HG02943 (cell line): ENCODE measurements around the gene LRRC23.
"Not testable (repeated sequence)": the region's sequence is repeated elsewhere in the genome, so short reads cannot be mapped to it uniquely, and the experiment has no call there.

Experiments
- ATAC-seq: cut with Tn5 transposase; IDR thresholded peaks from one replicate; pipeline ENCODE4 v1.9.1; 2021; ENCODE audit warnings: mild to moderate bottlenecking, low read depth, moderate library complexity; ENCODE audit not compliant: unreplicated experiment

LRRC23 gene

DNA sequence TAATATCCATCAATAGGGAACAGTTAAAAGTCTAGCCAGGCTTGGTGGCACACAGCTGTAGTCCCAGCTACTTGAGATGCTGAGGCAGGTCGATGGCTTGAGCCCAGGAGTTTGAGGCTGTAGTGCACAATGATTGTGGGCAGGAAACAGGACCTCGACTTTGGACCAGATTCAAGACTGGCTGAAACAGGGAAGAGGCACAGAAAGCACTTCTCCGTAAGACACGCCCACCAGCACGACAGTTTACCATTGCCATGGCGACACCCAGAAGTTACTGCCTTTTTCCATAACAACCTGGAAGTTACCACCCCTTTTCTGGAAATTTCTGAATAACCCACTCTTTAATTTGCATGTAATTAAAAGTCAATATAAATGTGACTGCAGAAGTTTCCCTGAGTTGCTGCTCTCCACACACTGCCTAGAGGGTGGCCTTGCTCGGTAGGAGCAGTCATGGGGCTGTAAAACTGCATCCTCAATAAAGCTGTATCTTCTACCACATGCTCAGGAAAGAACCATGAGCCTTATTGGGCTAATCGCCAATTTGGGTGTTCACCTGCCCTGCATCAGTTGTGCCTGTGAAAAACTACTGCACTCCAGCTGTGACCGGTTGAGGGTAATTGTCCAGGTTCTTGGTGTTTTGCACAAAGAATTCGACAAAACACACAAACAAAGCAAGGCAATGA lies 4.6 kb upstream of the LRRC23 start:
- no peak for ATAC-seq

DNA sequence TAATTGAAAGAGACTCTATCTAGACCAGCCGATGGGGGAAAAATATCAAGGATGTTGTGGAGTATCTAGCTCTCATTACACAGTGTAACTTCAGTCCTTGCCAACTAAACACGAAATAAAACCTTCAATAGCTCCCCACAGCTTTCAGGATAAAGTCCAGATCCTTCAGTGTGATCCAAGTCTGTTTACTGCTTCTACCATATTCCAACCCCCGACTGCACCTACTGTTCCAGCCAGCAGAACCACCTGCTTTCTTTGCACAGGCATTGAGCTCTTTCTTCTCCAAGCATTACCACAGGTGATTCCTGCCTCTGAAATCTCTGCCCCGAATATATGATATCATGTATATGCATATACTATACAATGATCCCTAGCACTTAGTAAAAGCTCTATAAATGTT lies 2.2 kb upstream of the LRRC23 start:
- no peak for ATAC-seq

DNA sequence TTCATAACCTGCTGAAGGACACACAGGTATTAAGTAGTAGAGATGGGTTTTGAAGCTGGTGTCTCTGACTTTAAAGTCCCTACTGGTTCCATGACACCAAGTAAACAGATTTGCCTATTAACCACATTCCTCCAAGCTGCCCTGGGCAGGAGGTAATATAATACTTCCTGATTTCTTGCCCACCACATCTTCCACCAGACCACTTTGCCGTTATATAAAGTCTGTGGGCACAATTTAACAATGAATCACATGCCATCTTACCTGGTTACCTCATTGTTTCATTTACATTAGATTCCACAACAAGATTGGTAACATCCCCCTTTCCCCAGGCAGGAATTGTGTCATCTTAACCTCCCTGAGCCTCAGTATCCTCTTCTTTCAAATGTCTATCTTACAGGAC lies 900 bp upstream of the LRRC23 start:
- ATAC-seq: no peak

DNA sequence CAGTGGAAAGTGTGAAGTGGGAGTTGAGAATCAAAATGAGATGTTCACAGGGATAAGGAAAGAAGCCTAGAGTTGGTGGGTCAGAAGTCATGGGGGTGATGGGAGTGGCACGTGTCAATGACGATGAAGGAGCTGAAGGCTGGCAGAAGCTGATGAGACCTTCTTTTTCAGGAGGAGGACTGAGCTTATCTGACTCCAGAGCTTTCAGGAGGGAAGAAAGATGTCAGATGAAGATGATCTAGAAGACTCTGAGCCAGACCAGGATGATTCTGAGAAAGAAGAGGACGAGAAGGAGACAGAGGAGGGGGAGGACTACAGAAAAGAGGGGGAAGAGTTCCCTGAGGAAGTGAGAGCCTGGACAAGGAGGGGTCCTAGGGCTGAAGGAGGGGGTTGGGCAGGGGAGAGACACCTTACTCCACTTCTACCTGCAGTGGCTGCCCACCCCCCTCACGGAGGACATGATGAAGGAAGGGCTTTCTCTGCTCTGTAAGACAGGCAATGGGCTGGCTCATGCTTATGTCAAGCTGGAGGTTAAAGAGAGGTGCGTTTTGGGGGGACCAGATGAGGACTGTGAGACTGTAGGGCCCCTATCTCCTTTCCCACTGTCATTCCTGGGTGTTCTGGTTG lies 905 bp downstream of the LRRC23 start:
- ATAC-seq: no peak

DNA sequence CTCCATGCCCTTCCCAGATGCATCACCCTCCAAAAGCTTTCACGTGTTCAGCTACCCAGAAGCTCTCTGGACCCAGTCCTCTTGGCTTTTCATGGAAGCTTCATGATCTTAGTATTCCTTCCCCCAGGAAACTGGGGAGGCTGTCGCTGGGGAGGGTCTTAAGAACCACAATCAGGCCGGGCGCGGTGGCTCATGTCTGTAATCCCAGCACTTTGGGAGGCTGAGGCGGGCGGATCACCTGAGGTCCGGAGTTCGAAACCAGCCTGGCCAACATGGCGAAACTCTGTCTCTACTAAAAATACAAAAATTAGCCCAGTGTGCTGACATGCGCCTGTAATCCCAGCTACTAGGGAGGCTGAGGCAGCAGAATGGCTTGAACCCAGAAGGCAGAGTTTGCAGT lies 3.5 kb downstream of the LRRC23 start:
- ATAC-seq: not testable (repeated sequence)

DNA sequence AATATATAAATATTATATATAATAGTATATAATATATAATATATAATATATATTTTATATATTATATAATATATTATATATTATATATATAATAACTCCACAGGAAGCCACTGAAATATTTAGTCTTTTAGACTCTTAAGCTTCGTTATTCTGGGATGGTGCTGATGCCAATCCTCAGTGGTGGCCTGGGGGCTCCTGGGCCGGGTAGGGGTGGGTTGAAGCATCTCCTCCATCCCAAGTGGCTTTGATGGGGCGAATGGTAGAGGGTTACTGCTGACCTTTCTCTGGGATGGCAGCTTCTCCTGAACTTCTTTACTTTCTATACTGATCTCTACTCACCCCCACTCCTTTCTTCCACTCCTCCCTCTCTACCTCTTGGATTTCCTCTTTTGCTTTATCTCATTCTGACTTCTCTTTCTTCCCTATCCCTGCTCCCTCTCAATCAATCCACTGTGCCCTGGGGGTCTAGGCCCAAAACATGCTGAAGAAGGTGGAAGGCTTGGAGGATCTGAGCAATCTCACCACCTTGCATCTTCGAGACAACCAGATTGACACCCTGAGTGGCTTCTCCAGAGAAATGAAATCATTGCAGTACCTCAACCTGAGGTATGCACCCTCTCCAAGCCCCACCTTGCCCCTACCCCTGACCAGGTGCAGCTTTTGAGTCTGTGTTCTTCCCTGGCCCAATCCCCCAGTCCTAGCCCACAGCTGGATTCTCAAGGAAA lies 5.0 kb downstream of the LRRC23 start:
- no peak for ATAC-seq

DNA sequence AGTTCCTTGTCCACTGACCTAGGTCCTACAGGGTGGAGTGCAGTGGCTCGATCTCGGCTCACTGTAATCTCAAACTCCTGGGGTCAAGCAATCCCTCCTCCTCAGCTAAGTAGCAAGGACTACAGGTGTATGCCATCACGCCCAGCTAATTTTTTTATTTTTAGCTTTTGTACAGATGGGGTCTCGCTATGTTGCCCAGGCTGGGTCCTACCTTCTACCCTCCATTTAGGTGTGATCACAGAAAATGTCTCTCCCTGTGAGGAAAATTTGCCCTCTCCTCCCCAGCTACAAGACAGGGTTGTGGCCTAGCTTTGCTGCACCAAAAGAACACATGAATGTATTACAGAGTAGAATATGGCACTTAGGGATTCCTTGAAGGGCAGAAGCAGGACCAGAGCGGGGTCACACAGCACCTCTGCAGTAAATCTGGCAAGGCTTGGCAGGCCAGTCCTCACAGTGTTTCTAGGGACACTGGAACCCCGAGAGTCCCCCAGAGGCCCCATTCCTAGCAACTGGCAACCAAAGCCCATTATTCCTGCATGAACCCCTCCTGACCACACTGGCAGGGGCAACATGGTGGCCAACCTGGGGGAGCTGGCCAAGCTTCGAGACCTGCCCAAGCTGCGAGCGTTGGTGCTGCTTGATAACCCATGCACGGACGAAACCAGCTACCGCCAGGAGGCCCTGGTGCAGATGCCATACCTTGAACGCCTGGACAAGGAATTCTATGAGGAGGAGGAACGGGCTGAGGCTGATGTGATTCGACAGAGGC lies 7.7 kb downstream of the LRRC23 start:
- no peak for ATAC-seq

DNA sequence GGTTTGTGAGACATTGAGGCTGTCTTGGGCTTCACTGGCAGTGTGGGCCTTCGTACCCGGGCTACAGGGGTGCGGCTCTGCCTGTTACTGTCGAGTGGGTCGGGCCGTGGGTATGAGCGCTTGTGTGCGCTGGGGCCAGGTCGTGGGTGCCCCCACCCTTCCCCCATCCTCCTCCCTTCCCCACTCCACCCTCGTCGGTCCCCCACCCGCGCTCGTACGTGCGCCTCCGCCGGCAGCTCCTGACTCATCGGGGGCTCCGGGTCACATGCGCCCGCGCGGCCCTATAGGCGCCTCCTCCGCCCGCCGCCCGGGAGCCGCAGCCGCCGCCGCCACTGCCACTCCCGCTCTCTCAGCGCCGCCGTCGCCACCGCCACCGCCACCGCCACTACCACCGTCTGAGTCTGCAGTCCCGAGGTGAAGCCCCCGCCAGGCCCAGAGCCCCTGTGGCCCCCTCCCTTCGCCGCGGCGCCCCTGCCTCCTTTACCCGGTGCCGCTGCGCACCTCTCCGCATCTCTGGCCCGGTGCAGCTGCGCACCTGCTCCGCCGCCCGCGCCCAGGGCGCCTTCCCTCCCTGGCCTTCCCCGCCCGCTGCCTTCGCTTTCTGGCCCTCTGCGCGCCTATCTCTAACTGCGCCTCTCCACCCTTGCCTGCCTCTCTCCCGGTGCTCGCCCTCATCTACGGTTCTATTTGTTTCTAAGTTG lies 9.8 kb downstream of the LRRC23 start, which contains the start of gene ENO2:
TSS of gene ENO2 (plus strand) at position 335 of the 701 bp plus-strand sequence. CDS start 1,253 bp downstream, outside the sequence.
- ATAC-seq: peak; percentile 56

DNA sequence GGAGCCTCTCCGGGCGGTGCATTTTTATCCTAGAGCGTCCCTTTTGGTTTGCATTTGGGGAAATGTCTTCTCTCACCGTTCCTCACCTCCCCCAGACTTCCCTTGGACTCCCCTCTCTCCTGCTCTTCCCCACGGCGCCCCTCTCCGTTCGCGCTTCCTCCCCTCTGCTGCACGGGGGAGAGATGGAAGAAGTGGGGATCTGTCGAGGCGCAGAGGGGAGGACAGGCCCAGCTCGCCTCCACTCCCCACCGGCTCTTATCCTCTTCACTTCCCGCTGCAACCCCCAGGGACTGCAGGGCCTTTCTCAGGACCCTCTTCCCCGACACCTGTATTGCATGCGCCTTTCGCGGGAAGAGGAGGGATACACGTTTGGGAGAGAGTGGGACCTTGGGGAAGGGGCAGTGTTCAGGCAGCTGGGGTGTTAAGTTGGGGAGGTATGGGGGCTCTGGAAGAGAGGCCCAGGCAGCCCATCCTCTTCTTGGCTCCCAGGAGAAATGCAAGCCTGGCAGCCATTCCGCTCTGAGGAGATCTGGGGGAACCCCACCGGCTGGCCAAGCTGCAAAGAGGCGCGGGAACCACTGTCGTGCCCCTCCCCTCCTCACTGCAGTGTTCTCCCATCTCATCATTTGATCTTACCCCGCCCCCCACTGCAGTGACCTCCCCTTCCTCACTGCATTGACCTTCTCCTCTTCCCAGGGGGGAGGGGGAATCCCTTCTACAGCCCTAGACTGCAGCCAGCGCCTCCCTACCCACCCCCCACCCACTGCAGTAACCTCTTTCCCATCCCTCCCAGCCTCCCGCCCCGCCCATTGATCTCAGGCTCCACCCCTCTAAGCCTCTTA lies 10.5 kb downstream of the LRRC23 start:
- ATAC-seq: peak; percentile 14

DNA sequence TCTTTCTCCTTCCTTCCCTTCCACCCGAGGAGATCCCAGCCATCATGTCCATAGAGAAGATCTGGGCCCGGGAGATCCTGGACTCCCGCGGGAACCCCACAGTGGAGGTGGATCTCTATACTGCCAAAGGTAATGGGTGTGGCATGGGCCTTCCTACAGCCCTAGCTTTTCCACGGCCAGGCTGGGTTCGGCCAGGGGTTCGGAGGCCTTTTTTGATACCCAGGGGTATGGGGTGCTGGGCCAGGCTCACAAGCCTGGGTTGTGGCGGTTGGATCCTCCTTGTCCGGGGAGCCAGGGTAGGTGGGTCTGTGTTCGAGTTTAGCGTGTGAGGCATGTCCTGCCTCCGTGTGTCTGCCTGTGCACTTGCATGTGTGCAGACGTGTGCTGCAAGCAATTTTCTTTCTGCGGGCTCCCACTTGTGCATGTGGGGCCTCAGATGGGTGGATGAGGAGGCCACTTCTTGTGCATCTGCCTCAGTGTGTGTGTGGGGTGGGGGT lies 11.2 kb downstream of the LRRC23 start:
- ATAC-seq: no peak

DNA sequence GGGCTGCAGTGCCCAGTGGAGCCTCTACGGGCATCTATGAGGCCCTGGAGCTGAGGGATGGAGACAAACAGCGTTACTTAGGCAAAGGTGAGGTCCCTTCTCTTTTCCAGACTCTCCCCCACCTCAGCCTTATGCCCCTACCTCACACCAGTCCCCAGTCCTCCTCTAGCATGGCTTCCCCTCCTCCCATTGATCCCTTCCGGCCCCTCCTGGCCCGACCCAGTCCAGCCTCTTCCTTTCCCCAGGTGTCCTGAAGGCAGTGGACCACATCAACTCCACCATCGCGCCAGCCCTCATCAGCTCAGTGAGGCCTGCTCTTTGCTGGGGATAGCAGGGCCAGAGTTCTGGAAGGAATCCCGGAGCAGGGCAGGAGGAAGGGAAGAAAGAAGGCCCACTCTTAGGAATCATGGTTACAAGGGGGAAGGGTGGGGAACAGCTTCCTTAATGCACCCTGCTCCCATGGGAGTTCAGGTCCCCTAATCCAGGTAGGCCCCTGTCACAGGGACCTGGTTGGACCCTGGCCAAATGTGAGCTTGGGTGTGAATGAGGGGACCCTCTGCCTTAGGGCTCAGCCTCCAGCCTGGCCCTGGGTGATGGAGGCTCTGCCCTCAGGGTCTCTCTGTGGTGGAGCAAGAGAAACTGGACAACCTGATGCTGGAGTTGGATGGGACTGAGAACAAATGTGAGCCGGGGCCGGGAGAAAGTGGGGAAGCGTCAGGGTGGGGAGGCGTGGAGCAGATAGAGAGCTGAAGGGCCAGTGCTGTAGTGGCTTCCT lies 12.0 kb downstream of the LRRC23 start:
- ATAC-seq: no peak

DNA sequence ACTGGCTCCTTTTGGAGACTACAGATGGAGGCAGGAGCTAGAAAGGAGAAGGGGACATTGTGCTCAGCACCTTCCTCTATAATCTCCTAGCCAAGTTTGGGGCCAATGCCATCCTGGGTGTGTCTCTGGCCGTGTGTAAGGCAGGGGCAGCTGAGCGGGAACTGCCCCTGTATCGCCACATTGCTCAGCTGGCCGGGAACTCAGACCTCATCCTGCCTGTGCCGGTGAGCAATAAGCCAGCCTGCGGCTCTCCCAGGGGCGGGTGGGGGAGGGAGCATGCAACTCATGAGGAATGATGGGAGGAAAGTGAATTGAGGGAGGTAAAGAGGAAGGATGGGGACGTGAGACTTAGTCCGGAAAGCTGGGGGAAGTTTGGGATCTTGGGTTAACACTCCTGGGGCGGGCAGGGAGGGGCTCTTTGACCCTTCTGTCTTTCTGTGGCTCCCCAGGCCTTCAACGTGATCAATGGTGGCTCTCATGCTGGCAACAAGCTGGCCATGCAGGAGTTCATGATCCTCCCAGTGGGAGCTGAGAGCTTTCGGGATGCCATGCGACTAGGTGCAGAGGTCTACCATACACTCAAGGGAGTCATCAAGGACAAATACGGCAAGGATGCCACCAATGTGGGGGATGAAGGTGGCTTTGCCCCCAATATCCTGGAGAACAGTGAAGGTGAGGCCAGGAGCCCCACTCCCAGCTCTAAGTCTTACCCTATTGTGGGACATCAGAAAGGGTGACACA lies 13.0 kb downstream of the LRRC23 start:
- no peak for ATAC-seq

DNA sequence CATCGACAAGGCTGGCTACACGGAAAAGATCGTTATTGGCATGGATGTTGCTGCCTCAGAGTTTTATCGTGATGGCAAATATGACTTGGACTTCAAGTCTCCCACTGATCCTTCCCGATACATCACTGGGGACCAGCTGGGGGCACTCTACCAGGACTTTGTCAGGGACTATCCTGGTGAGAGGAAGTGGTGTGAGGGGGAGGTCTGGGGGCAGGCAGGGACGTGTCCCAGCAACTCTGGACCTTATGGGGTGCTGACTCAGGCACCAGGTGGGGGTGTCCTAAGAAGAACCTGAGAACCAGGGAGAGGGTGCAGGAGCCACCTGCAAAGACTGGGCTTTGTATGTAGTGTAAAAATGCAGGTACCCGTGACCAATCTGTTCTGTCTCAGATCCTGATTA lies 15.0 kb downstream of the LRRC23 start:
- ATAC-seq: no peak

DNA sequence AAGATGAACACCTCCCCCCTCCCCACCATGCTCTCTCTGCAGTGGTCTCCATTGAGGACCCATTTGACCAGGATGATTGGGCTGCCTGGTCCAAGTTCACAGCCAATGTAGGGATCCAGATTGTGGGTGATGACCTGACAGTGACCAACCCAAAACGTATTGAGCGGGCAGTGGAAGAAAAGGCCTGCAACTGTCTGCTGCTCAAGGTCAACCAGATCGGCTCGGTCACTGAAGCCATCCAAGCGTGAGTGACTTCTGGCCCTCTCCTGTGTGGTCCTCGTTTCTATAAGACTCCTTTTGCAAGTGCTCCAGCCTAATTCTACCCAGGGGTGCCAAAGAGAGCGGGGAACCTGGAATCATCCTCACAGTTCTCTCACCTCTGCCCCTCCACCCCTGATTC lies 16.9 kb downstream of the LRRC23 start:
- no peak for ATAC-seq

DNA sequence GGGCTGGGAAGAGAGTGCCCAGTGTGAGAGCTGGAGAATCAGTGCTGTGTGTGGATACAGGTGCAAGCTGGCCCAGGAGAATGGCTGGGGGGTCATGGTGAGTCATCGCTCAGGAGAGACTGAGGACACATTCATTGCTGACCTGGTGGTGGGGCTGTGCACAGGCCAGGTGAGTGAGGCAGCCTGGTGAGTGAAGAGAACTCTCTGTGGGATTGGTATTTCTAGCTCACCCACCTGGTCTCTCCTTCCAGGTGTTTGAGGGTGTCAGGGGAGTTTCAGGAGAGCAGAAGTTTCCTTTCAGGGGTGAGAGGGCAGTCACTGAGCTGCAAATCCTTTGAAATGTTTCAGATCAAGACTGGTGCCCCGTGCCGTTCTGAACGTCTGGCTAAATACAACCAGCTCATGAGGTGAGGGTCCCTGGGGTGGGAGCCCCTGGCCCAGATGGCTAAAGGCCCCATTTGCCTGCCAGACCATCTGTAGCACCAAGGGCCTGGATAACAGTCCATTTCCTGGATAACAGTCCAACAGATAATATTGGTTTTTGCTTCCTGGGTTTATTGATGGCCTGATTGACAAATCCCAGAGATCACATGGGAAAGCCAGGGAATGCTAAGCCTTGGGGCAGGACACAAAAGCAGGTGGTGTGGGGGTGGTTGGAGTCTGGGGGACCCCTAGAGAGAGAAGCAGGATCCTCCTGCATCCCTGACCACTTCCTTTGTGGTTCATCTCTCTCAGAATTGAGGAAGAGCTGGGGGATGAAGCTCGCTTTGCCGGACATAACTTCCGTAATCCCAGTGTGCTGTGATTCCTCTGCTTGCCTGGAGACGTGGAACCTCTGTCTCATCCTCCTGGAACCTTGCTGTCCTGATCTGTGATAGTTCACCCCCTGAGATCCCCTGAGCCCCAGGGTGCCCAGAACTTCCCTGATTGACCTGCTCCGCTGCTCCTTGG lies 17.6 kb downstream of the LRRC23 start:
- no peak for ATAC-seq

DNA sequence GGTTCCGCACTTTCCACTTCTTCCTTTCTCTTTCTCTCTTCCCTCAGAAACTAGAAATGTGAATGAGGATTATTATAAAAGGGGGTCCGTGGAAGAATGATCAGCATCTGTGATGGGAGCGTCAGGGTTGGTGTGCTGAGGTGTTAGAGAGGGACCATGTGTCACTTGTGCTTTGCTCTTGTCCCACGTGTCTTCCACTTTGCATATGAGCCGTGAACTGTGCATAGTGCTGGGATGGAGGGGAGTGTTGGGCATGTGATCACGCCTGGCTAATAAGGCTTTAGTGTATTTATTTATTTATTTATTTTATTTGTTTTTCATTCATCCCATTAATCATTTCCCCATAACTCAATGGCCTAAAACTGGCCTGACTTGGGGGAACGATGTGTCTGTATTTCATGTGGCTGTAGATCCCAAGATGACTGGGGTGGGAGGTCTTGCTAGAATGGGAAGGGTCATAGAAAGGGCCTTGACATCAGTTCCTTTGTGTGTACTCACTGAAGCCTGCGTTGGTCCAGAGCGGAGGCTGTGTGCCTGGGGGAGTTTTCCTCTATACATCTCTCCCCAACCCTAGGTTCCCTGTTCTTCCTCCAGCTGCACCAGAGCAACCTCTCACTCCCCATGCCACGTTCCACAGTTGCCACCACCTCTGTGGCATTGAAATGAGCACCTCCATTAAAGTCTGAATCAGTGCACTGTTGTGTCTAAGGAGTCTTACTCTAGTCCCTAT lies 18.5 kb downstream of the LRRC23 start:
- no peak for ATAC-seq
